SU-DHL-6 (cell line): ENCODE measurements around the gene MMRN2.

Source experiments
- H2AFZ ChIP-seq: fragments of 200-600 bp; sonication (generic); 2 replicates; pipeline ENCODE4 v1.6.1; 2014; ENCODE audit warnings: low read depth, mild to moderate bottlenecking, moderate library complexity, mixed read lengths, antibody characterized with exemption, low read length; ENCODE audit not compliant: severe bottlenecking
- H3F3A ChIP-seq: fragments of 200-600 bp; shearing (Covaris generic); 2 replicates; pipeline ENCODE4 v1.6.0; 2016; ENCODE audit warnings: antibody characterized with exemption, mild to moderate bottlenecking; ENCODE audit not compliant: insufficient read depth
- H3K27ac ChIP-seq: fragments of 200-600 bp; sonication (generic); 2 replicates; pipeline ENCODE4 v1.5.1; 2016; ENCODE audit warnings: low read depth, mild to moderate bottlenecking, low read length, moderate library complexity, mixed read lengths
- H3K27me3 ChIP-seq: fragments of 200-600 bp; sonication (generic), shearing (Covaris generic); 2 replicates; pipeline ENCODE4 v1.6.0; 2014; ENCODE audit warnings: mild to moderate bottlenecking, low read length
- H3K36me3 ChIP-seq: fragments of 200-600 bp; sonication (generic); 2 replicates; pipeline ENCODE4 v1.6.1; 2014; ENCODE audit warnings: mild to moderate bottlenecking, low read length, mixed read lengths
- H3K4me2 ChIP-seq: fragments of 300-600, 200-600 bp; shearing (Covaris generic), sonication (generic); 2 replicates; pipeline ENCODE4 v1.6.0; 2014; ENCODE audit warnings: low read length, low read depth, mild to moderate bottlenecking; ENCODE audit not compliant: poor library complexity, severe bottlenecking
- H3K4me3 ChIP-seq: fragments of 200-600 bp; sonication (generic); 2 replicates; pipeline ENCODE4 v1.5.1; 2014; ENCODE audit warnings: antibody characterized with exemption, low read length, mild to moderate bottlenecking, mixed read lengths; ENCODE audit not compliant: insufficient read depth, poor library complexity, severe bottlenecking
- H3K79me2 ChIP-seq: fragments of 200-600 bp; sonication (generic); 2 replicates; pipeline ENCODE4 v1.6.1; 2014; ENCODE audit warnings: mild to moderate bottlenecking, low read length, moderate library complexity; ENCODE audit not compliant: insufficient read depth
- H3K9ac ChIP-seq: fragments of 200-600 bp; sonication (generic); 2 replicates; pipeline ENCODE4 v1.7.0; 2014; ENCODE audit warnings: mild to moderate bottlenecking, low read length
- H3K9me2 ChIP-seq: fragments of 200-600 bp; sonication (generic); replicated peaks from 2 replicates; pipeline ENCODE4 v1.6.1; 2014; ENCODE audit warnings: low read length; ENCODE audit not compliant: insufficient read depth
- H3K9me3 ChIP-seq: fragments of 200-600 bp; sonication (generic); 2 replicates; pipeline ENCODE4 v1.6.1; 2014; ENCODE audit warnings: low read length, mixed read lengths; ENCODE audit not compliant: insufficient read depth
- H4K20me1 ChIP-seq: fragments of 200-600 bp; sonication (generic); 2 replicates; pipeline ENCODE4 v1.6.1; 2014; ENCODE audit warnings: low read depth, mild to moderate bottlenecking, antibody characterized with exemption, low read length, moderate library complexity, mixed read lengths
- CTCF ChIP-seq: fragments of 200-600 bp; sonication (generic); IDR thresholded peaks from one replicate; pipeline ENCODE4 v1.5.1; 2017; ENCODE audit warnings: antibody characterized with exemption, mild to moderate bottlenecking, low read length, moderate library complexity; ENCODE audit not compliant: insufficient read depth, poor library complexity, severe bottlenecking
- EZH2phosphoT487 ChIP-seq: fragments of 200-600 bp; sonication (generic), shearing (Covaris generic); conservative IDR thresholded peaks from 2 replicates; pipeline ENCODE4 v1.6.1; 2018; ENCODE audit warnings: mild to moderate bottlenecking, antibody characterized with exemption, low read length, moderate library complexity, mixed read lengths

MMRN2 gene

GRCh38 chr10:86922553-86922961 lies 34.9 kb downstream of the MMRN2 start:
- Histone ChIP-seq H3K27ac (no peak overlapping the region), H3K9me3 (no peaks in the 10 kb centered on the region), H4K20me1 (no peaks in the 10 kb centered on the region), H3K4me2 (no peak overlapping the region), H3K4me3 (no peak overlapping the region), H3K9me2 (no peaks in the 10 kb centered on the region), H3K79me2 (no peaks in the 10 kb centered on the region), H3K9ac (no peak overlapping the region), H2AFZ (no peak overlapping the region), H3K36me3 (peaks cover 5% of the 10 kb centered on the region; the same call in 1 of the 2 replicates), H3F3A (no peaks in the 10 kb centered on the region), H3K27me3 (no peaks in the 10 kb centered on the region)
- TF ChIP-seq EZH2phosphoT487: no peak
- no peak for TF ChIP-seq CTCF

GRCh38 chr10:86918022-86918471 lies 39.4 kb downstream of the MMRN2 start:
- H3K4me2 ChIP-seq: no peak overlapping the region
- no peaks in the 10 kb centered on the region for H3K27me3 ChIP-seq
- TF ChIP-seq EZH2phosphoT487 (no peak), CTCF (no peak)
- no peak overlapping the region for H2AFZ ChIP-seq
- no peaks in the 10 kb centered on the region for H3K9me3 ChIP-seq
- H3K9me2 ChIP-seq: no peaks in the 10 kb centered on the region
- no peaks in the 10 kb centered on the region; the same call in 1 of the 2 replicates for H3K36me3 ChIP-seq
- H4K20me1 ChIP-seq: no peaks in the 10 kb centered on the region
- H3K4me3 ChIP-seq: no peak overlapping the region
- no peak overlapping the region for H3K9ac ChIP-seq
- no peak overlapping the region for H3K27ac ChIP-seq
- H3F3A ChIP-seq: no peaks in the 10 kb centered on the region
- no peaks in the 10 kb centered on the region for H3K79me2 ChIP-seq

GRCh38 chr10:86914734-86915133 lies 42.7 kb downstream of the MMRN2 start:
- Histone ChIP-seq H3K9ac (no peak overlapping the region), H3K79me2 (no peaks in the 10 kb centered on the region), H4K20me1 (no peaks in the 10 kb centered on the region), H2AFZ (no peak overlapping the region), H3K9me2 (no peaks in the 10 kb centered on the region), H3F3A (no peaks in the 10 kb centered on the region), H3K9me3 (no peaks in the 10 kb centered on the region), H3K36me3 (no peaks in the 10 kb centered on the region; the same call in 1 of the 2 replicates), H3K27ac (no peak overlapping the region), H3K4me2 (no peak overlapping the region), H3K27me3 (no peaks in the 10 kb centered on the region), H3K4me3 (no peak overlapping the region)
- TF ChIP-seq CTCF: no peak
- no peak for TF ChIP-seq EZH2phosphoT487
